Activated CD4-positive, alpha-beta memory T cell treated with anti-CD3 and anti-CD28 coated beads, Interleukin-2, amount 10 ng/mL, durations not matched to agents 7 days and 5 days (primary cell): ENCODE measurements around the gene INS. TPM values are rescaled to one million over a fixed set of nuclear protein-coding genes. Genes with fewer than 3 reads are reported as not detected.

Experiments used
- CTCF ChIA-PET: fragments of 350-600 bp; sonication (Branson Sonifier 250); formaldehyde crosslinking; loops from one replicate; lab custom pipeline; 2021; ENCODE audit warnings: antibody characterized with exemption, inconsistent platforms; lab: Charles Lee
- POLR2A ChIA-PET: fragments of 350-600 bp; sonication (Branson Sonifier 250); formaldehyde crosslinking; loops from one replicate; lab custom pipeline; 2021; ENCODE audit warnings: antibody characterized with exemption; lab: Charles Lee
- DNase-seq: peaks from one replicate; pipeline ENCODE4 v3.0.0-alpha.2; 2020
- H3K27ac Mint-ChIP-seq: one replicate; pipeline ENCODE4 v1.8.0; 2021; ENCODE audit warnings: mild to moderate bottlenecking, mixed read lengths
- H3K27me3 Mint-ChIP-seq: one replicate; pipeline ENCODE4 v1.8.0; 2021; ENCODE audit warnings: mixed read lengths
- H3K36me3 Mint-ChIP-seq: one replicate; pipeline ENCODE4 v1.8.0; 2021; ENCODE audit warnings: low read depth, mixed read lengths
- H3K4me1 Mint-ChIP-seq: one replicate; pipeline ENCODE4 v1.8.0; 2021; ENCODE audit warnings: mixed read lengths
- H3K4me3 Mint-ChIP-seq: one replicate; pipeline ENCODE4 v1.8.0; 2021; ENCODE audit warnings: mild to moderate bottlenecking, mixed read lengths
- H3K9me3 Mint-ChIP-seq: one replicate; pipeline ENCODE4 v1.8.0; 2021; ENCODE audit warnings: mixed read lengths
- total RNA-seq, 2 experiments: library from RNA; stranded (reverse); gene quantifications; one replicate each; pipeline ENCODE4 v1.2.3, GENCODE V29; 2021

INS gene
- total RNA-seq, 2 experiments from 2014 or later = not detected

- Mint-ChIP-seq H3K27ac (no peak overlapping the region), H3K27me3 (peaks cover 68% of the 10 kb centered on the region), H3K4me1 (peaks cover 17% of the 10 kb centered on the region), H3K9me3 (no peaks in the 10 kb centered on the region), H3K4me3 (no peak overlapping the region), H3K36me3 (no peaks in the 10 kb centered on the region)
- ChIA-PET CTCF (interaction anchor here (1.2 to 1.3 kb wide), 2 partner anchors 11 kb away, joined by 5 to 6 read pairs; no protein-coding TSS in a partner anchor), POLR2A (interaction anchor here (0.9 kb wide), 1 partner anchor 8 kb away, joined by 3 read pairs; no protein-coding TSS in a partner anchor)
- DNase-seq = no peak
These were observed 20.3 kb downstream of the INS start for GRCh38 chr11:2140411-2141400.

- POLR2A ChIA-PET = interaction anchor here (0.9 kb wide), 1 partner anchor 9 kb away, joined by 3 read pairs; no protein-coding TSS in a partner anchor
- DNase-seq = no peak
These were observed 21.2 kb downstream of the INS start for GRCh38 chr11:2139621-2140337.

GRCh38 chr11:2139123-2139521, 21.9 kb downstream of the INS start, which contains the start of gene IGF2:
Gene IGF2, minus strand, starts transcription at chr11:2139389. Its CDS starts 3,866 bp downstream, at chr11:2135523.
- Mint-ChIP-seq H3K9me3 (no peaks in the 10 kb centered on the region), H3K4me3 (no peak within 1 kb of the TSS), H3K27me3 (peaks cover 59% of the 10 kb centered on the region), H3K4me1 (peaks cover 17% of the 10 kb centered on the region), H3K36me3 (no peaks in the 10 kb centered on the region), H3K27ac (no peak within 1 kb of the TSS)
- ChIA-PET POLR2A (no interaction called here), CTCF (no interaction called here)
- no peak for DNase-seq

More at GRCh38 chr11:2139621-2140337, 21.2 kb downstream of the INS start:
- H3K9me3 Mint-ChIP-seq = no peaks in the 10 kb centered on the region
- CTCF ChIA-PET = interaction anchor here (1.3 kb wide), 1 partner anchor 12 kb away, joined by 6 read pairs; no protein-coding TSS in a partner anchor
- H3K36me3 Mint-ChIP-seq = no peaks in the 10 kb centered on the region
- H3K4me1 Mint-ChIP-seq = peaks cover 17% of the 10 kb centered on the region
- H3K27ac Mint-ChIP-seq = no peak overlapping the region
- peaks cover 63% of the 10 kb centered on the region for H3K27me3 Mint-ChIP-seq
- no peak overlapping the region for H3K4me3 Mint-ChIP-seq

GRCh38 chr11:2138431-2139122, 22.4 kb downstream of the INS start:
- Mint-ChIP-seq H3K9me3 (no peaks in the 10 kb centered on the region), H3K27me3 (peaks cover 61% of the 10 kb centered on the region), H3K4me3 (no peak overlapping the region), H3K36me3 (no peaks in the 10 kb centered on the region), H3K27ac (no peak overlapping the region), H3K4me1 (peaks cover 16% of the 10 kb centered on the region)
- no peak for DNase-seq
- ChIA-PET POLR2A (no interaction called here), CTCF (no interaction called here)

GRCh38 chr11:2138068-2138430, 23.0 kb downstream of the INS start:
- Mint-ChIP-seq H3K4me3 (no peak overlapping the region), H3K9me3 (no peaks in the 10 kb centered on the region), H3K36me3 (no peaks in the 10 kb centered on the region), H3K27ac (no peak overlapping the region), H3K27me3 (peaks cover 62% of the 10 kb centered on the region), H3K4me1 (peaks cover 14% of the 10 kb centered on the region)
- ChIA-PET POLR2A (no interaction called here), CTCF (no interaction called here)
- no peak for DNase-seq

- peaks cover 8% of the 10 kb centered on the region for H3K4me1 Mint-ChIP-seq
- no peak for DNase-seq
- ChIA-PET POLR2A (no interaction called here), CTCF (no interaction called here)
- peaks cover 56% of the 10 kb centered on the region for H3K27me3 Mint-ChIP-seq
- no peaks in the 10 kb centered on the region for H3K36me3 Mint-ChIP-seq
- H3K9me3 Mint-ChIP-seq = no peaks in the 10 kb centered on the region
- no peak overlapping the region for H3K27ac Mint-ChIP-seq
- H3K4me3 Mint-ChIP-seq = no peak overlapping the region
These were observed 23.6 kb downstream of the INS start for GRCh38 chr11:2137202-2138067.

- peaks cover 5% of the 10 kb centered on the region for H3K4me1 Mint-ChIP-seq
- CTCF ChIA-PET = no interaction called here
- no peak overlapping the region for H3K27ac Mint-ChIP-seq
- H3K4me3 Mint-ChIP-seq = no peak overlapping the region
- H3K36me3 Mint-ChIP-seq = no peaks in the 10 kb centered on the region
- POLR2A ChIA-PET = no interaction called here
- H3K27me3 Mint-ChIP-seq = peaks cover 53% of the 10 kb centered on the region
- DNase-seq = no peak
- no peaks in the 10 kb centered on the region for H3K9me3 Mint-ChIP-seq
These were observed 24.1 kb downstream of the INS start for GRCh38 chr11:2136952-2137201.

- DNase-seq = no peak
- Mint-ChIP-seq H3K27ac (no peak overlapping the region), H3K27me3 (peaks cover 55% of the 10 kb centered on the region), H3K4me1 (peaks cover 4% of the 10 kb centered on the region), H3K36me3 (no peaks in the 10 kb centered on the region), H3K4me3 (no peak overlapping the region), H3K9me3 (peaks cover 2% of the 10 kb centered on the region)
- POLR2A ChIA-PET = no interaction called here
- CTCF ChIA-PET = no interaction called here
These were observed 24.6 kb downstream of the INS start for GRCh38 chr11:2136209-2136951.

GRCh38 chr11:2135648-2136201, 25.3 kb downstream of the INS start:
- DNase-seq = no peak
- Mint-ChIP-seq H3K4me3 (no peak overlapping the region), H3K27me3 (peaks cover 52% of the 10 kb centered on the region), H3K9me3 (peaks cover 5% of the 10 kb centered on the region), H3K27ac (no peak overlapping the region), H3K36me3 (no peaks in the 10 kb centered on the region), H3K4me1 (peaks cover 3% of the 10 kb centered on the region)
- ChIA-PET CTCF (no interaction called here), POLR2A (no interaction called here)

GRCh38 chr11:2135018-2135569, 25.9 kb downstream of the INS start:
- Mint-ChIP-seq H3K4me3 (no peak overlapping the region), H3K9me3 (peaks cover 5% of the 10 kb centered on the region), H3K36me3 (no peaks in the 10 kb centered on the region), H3K4me1 (peaks cover 3% of the 10 kb centered on the region), H3K27ac (no peak overlapping the region), H3K27me3 (peaks cover 50% of the 10 kb centered on the region)
- CTCF ChIA-PET = no interaction called here
- POLR2A ChIA-PET = no interaction called here
- no peak for DNase-seq
